NCI-H146 treated with DMSO at 0.1 percent for 48 hours (cell line): ENCODE data around the gene AGAP3.

Source experiments
- DNase-seq: peaks from one replicate; lab custom pipeline; 2025; ENCODE audit not compliant: unreplicated experiment; lab: John Stamatoyannopoulos, UW

AGAP3 gene

GRCh38 chr7:151087245-151088018 is 1.2 kb downstream of the AGAP3 start:
- DNase-seq = no peak

DNA sequence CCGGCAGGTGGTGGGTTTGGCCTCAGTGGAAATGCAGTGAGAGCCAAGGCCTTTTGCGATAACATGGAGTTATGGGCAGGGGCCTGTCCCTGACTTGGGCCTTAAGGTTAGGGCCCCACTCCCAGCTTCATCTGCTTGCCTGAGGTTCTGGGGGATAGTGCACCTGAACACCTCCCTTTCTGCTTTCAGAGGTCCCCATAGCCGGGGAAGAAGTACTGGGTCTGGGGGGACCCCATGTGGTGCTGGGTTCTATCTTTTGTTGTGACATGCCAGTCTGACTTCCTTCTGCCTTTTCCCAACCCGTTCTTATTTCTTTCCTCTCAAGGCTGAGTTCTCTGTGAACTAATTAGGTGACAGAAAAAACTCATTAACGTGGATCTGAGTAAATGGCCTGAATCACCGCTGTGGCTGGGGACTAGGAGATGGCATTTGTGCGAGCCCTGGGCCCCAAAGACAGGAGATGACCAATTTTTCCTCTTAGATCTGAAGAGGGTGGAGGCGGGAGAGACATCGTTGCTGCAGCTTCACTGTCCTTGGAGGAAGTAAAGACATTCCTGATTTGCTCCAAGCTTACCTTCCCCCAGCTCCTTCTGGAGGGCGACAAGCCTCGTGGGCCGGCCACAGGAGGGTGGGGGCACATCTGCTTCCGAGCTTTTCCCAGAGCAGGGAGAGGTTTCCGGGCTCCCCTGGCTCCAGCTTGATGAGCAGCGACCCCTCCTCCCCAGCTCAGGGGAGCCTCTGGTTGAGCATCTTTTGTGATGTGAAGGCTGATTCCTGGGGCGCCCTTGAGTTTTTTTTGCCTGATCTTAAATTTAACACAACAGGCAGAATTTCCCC is 2.0 kb downstream of the AGAP3 start:
- no peak for DNase-seq

- no peak for DNase-seq
These were observed 2.8 kb downstream of the AGAP3 start for GRCh38 chr7:151088856-151089699.

GRCh38 chr7:151089893-151090730 is 3.8 kb downstream of the AGAP3 start:
- no peak for DNase-seq

- DNase-seq = no peak
These were observed 4.7 kb downstream of the AGAP3 start for GRCh38 chr7:151091003-151091402.

- DNase-seq = no peak
These were observed 5.2 kb downstream of the AGAP3 start for GRCh38 chr7:151091431-151091830.

GRCh38 chr7:151091988-151092387 is 5.7 kb downstream of the AGAP3 start:
- DNase-seq = no peak

GRCh38 chr7:151093748-151094147 is 7.5 kb downstream of the AGAP3 start:
- no peak for DNase-seq

GRCh38 chr7:151094675-151095074 is 8.4 kb downstream of the AGAP3 start:
- DNase-seq = no peak

- no peak for DNase-seq
These were observed 9.0 kb downstream of the AGAP3 start for GRCh38 chr7:151095123-151095797.

DNA sequence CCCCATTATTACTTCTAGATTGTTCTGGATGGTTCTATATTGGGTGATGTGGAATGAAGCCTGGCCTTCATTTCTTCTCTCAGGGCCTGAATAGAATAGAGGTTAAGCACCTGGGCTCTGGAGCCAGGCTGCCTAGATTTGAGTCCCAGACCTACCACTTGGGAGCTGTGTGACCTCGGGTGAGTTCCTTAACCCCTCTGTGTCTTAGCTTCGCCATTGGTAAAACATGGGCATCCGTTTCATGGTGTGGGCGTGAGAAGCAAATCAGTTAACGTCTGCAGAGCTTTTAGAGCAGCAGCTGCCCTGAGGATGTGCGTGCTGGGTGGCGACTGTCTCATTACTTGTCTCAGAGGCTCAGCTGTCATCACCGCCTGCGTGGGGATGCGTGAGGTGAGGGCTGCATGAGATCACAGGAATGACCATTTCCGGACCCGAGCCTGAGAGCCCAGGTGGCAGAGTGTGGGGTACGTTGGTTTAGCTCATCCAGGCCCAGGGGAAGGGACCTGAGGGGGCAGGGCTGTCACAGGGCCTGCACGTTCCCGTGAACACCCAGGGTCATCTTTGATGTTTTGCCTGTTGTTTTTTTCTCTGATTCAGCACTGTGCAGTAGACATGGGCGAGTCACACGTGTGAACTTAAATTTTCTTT is 9.7 kb downstream of the AGAP3 start:
- no peak for DNase-seq

DNA sequence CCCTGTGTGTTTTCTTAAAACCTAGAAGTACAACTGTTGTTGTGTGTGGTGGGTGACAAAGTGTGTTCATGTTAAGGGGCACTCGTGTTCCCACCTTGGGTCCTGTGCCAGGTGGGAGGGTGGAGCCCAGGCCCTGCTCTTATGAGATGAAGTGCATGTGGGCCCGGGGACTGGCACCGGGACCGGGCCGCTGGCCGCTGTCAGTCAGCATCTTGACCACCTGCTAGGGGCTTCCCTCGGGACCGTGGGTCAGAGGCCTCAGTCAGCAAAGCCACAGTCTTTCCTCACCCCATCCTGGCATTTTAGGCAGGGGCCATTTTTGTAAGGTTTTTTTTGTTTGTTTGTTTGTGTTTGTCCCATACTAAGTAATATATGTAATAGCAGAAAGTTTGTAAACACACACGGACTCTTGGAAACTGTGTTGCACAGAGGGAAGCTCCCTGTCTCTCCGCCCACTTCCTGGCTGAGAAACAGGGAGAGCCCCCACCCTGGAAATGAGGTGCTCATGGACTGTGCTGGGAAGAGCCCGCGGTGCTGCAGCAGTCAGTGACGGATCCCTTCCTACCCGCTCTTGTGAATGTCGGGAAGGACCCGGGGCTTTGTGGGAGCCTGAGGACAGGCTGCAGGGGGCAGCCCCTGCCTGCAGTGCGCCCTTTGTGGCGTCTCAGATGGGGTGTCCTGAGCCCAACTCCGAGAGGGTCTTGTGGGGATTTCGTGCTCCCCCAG is 13.4 kb downstream of the AGAP3 start:
- DNase-seq = no peak

DNA sequence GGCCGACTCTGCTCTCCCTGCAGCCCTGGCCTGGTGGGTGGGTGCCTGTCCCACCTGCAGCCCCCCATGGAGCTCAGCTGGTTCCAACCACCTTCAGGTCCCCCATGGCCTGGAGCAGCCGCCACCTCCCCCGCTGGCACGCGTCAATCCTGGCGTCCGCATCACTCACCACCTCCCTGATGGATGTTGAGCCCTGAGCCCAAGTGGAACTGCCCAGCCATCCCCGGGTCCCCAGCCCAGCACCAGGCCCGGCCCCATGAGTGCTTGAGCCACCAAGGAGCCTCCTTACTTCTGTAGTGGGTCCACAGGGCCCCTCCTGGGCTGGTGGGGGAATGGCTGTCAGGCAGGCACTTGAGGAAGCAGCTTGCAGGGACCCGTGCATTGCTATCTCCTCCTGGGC is 14.6 kb downstream of the AGAP3 start:
- DNase-seq = no peak

GRCh38 chr7:151101621-151102396 is 15.5 kb downstream of the AGAP3 start:
- no peak for DNase-seq

- no peak for DNase-seq
These were observed 16.7 kb downstream of the AGAP3 start for GRCh38 chr7:151102991-151103390.

- no peak for DNase-seq
These were observed 17.7 kb downstream of the AGAP3 start for GRCh38 chr7:151103973-151104372.

- no peak for DNase-seq
These were observed 18.3 kb downstream of the AGAP3 start for GRCh38 chr7:151104411-151105235.
